Superior temporal gyrus (tissue), 1 donor: Measurements from ENCODE around the gene GRIN2D.
"Not testable (repeated sequence)": the region's sequence is repeated elsewhere in the genome, so short reads cannot be mapped to it uniquely, and the experiment has no call there.

Source experiments
- DNase-seq: peaks from one replicate; pipeline ENCODE4 v3.0.0-alpha.2; 2016; ENCODE audit errors: extremely low spot score

The GRIN2D gene

GRCh38 chr19:48371771-48372170 lies 21.7 kb upstream of the GRIN2D start:
- not testable (repeated sequence) for DNase-seq

GRCh38 chr19:48372904-48373303 lies 20.6 kb upstream of the GRIN2D start:
- DNase-seq: peak; percentile 21

- no peak for DNase-seq
Measured at GRCh38 chr19:48373567-48373966, 19.9 kb upstream of the GRIN2D start.

GRCh38 chr19:48378194-48378570 lies 15.3 kb upstream of the GRIN2D start:
- DNase-seq: no peak

- no peak for DNase-seq
Measured at GRCh38 chr19:48379058-48379457, 14.4 kb upstream of the GRIN2D start.

- no peak for DNase-seq
Measured at GRCh38 chr19:48381178-48381950, 12.1 kb upstream of the GRIN2D start.

GRCh38 chr19:48382286-48382685 lies 11.2 kb upstream of the GRIN2D start:
- no peak for DNase-seq

GRCh38 chr19:48385461-48386087 lies 7.9 kb upstream of the GRIN2D start:
- no peak for DNase-seq

- DNase-seq: no peak
Measured at GRCh38 chr19:48386981-48387380, 6.5 kb upstream of the GRIN2D start.

- peak; percentile 49 for DNase-seq
Measured at GRCh38 chr19:48390188-48391099, 3.0 kb upstream of the GRIN2D start.

- peak; percentile 85 for DNase-seq
Measured at GRCh38 chr19:48391100-48392005, 2.1 kb upstream of the GRIN2D start, which contains the start of gene KDELR1. Gene KDELR1 (minus strand): TSS chr19:48391551. CDS start chr19:48391358, 193 bp downstream.

- DNase-seq: not testable (repeated sequence)
Measured at GRCh38 chr19:48392006-48392344, 1.5 kb upstream of the GRIN2D start.

GRCh38 chr19:48392860-48393558 lies 459 bp upstream of the GRIN2D start:
- DNase-seq: no peak

- no peak for DNase-seq
Measured at GRCh38 chr19:48394331-48395169, 1.1 kb downstream of the GRIN2D start.

- DNase-seq: no peak
Measured at GRCh38 chr19:48395170-48395455, 1.6 kb downstream of the GRIN2D start.

GRCh38 chr19:48395499-48395898 lies 2.0 kb downstream of the GRIN2D start:
- DNase-seq: no peak

GRCh38 chr19:48396016-48396823 lies 2.8 kb downstream of the GRIN2D start:
- no peak for DNase-seq

GRCh38 chr19:48396824-48397176 lies 3.3 kb downstream of the GRIN2D start:
- no peak for DNase-seq
